IgD-negative memory B cell (primary cell): ENCODE results near the gene BRSK2. TPM values are rescaled to one million over a fixed set of nuclear protein-coding genes. Genes with fewer than 3 reads are reported as not detected.
"Not testable (repeated sequence)": the region's sequence is repeated elsewhere in the genome, so short reads cannot be mapped to it uniquely, and the experiment has no call there.

Source experiments
- H3K27ac Mint-ChIP-seq, 3 donors: one replicate each; pipeline ENCODE4 v1.8.0; 2020 to 2022; ENCODE audit warnings: mild to moderate bottlenecking in 3 of 3, mixed read lengths in 3 of 3, moderate library complexity in 1 of 3
- H3K27me3 Mint-ChIP-seq: one replicate; pipeline ENCODE4 v1.8.0; 2021; ENCODE audit warnings: mixed read lengths
- H3K36me3 Mint-ChIP-seq: one replicate; pipeline ENCODE4 v1.8.0; 2020; ENCODE audit warnings: mild to moderate bottlenecking, mixed read lengths
- H3K4me1 Mint-ChIP-seq, 3 donors: one replicate each; pipeline ENCODE4 v1.8.0; 2020 to 2022; ENCODE audit warnings: mixed read lengths in 3 of 3, mild to moderate bottlenecking in 1 of 3
- H3K4me3 Mint-ChIP-seq, 4 donors: one replicate each; pipeline ENCODE4 v1.8.0; 2020 to 2022; ENCODE audit warnings: mild to moderate bottlenecking in 4 of 4, mixed read lengths in 4 of 4, moderate library complexity in 3 of 4
- H3K9me3 Mint-ChIP-seq, 3 donors: one replicate each; pipeline ENCODE4 v1.8.0; 2020 to 2021; ENCODE audit warnings: mixed read lengths in 3 of 3, mild to moderate bottlenecking in 1 of 3
- polyA plus RNA-seq: library from polyadenylated mRNA; unstranded; fragments of 300-500 nt; fragmentation: Illumina TruSeq; gene quantifications from one replicate; pipeline ENCODE4 v1.2.3, GENCODE V29; 2021

The BRSK2 gene
- polyA plus RNA-seq, 1 donor from 2014 or later, result not detected

GRCh38 chr11:1350086-1350725, 39.5 kb upstream of the BRSK2 start:
- Mint-ChIP-seq H3K4me3 (no peak overlapping the region), H3K27me3 (peaks cover 3% of the 10 kb centered on the region), H3K9me3 (no peaks in the 10 kb centered on the region), H3K4me1 (peaks cover 0 to 3% (median 2%) of the 10 kb centered on the region in 3 donors), H3K36me3 (peaks cover 1% of the 10 kb centered on the region), H3K27ac (no peak overlapping the region)

GRCh38 chr11:1351278-1351937, 38.3 kb upstream of the BRSK2 start:
- H3K27ac Mint-ChIP-seq, result peak overlapping the region in 1 of 3 donors; percentile 32
- peaks cover 1% of the 10 kb centered on the region for H3K36me3 Mint-ChIP-seq
- H3K27me3 Mint-ChIP-seq, result peaks cover 5% of the 10 kb centered on the region
- no peaks in the 10 kb centered on the region for H3K9me3 Mint-ChIP-seq
- peaks cover 0 to 5% (median 2%) of the 10 kb centered on the region in 3 donors for H3K4me1 Mint-ChIP-seq
- H3K4me3 Mint-ChIP-seq, result no peak overlapping the region

- Mint-ChIP-seq H3K4me1 (peaks cover 0 to 5% (median 2%) of the 10 kb centered on the region in 3 donors), H3K27me3 (peaks cover 5% of the 10 kb centered on the region), H3K9me3 (no peaks in the 10 kb centered on the region), H3K27ac (no peak overlapping the region), H3K36me3 (peaks cover 1% of the 10 kb centered on the region), H3K4me3 (no peak overlapping the region)
These were observed 36.9 kb upstream of the BRSK2 start for GRCh38 chr11:1352696-1353382.

GRCh38 chr11:1353383-1354124, 36.2 kb upstream of the BRSK2 start:
- H3K9me3 Mint-ChIP-seq, result no peaks in the 10 kb centered on the region
- H3K27ac Mint-ChIP-seq, result peak overlapping the region in 2 of 3 donors; percentile 64 to 76
- peaks cover 5% of the 10 kb centered on the region for H3K27me3 Mint-ChIP-seq
- no peak overlapping the region for H3K4me3 Mint-ChIP-seq
- peaks cover 0 to 5% (median 2%) of the 10 kb centered on the region in 3 donors for H3K4me1 Mint-ChIP-seq
- H3K36me3 Mint-ChIP-seq, result peaks cover 1% of the 10 kb centered on the region

- Mint-ChIP-seq H3K27me3 (peaks cover 5% of the 10 kb centered on the region), H3K27ac (peak overlapping the region in 1 of 3 donors; percentile 64), H3K4me1 (peaks cover 0 to 5% (median 0%) of the 10 kb centered on the region in 3 donors), H3K9me3 (no peaks in the 10 kb centered on the region), H3K4me3 (no peak overlapping the region), H3K36me3 (peaks cover 1% of the 10 kb centered on the region)
These were observed 35.4 kb upstream of the BRSK2 start for GRCh38 chr11:1354125-1354938.

- Mint-ChIP-seq H3K27me3 (peaks cover 7% of the 10 kb centered on the region), H3K4me3 (no peak overlapping the region), H3K9me3 (no peaks in the 10 kb centered on the region), H3K4me1 (peaks cover 0 to 5% (median 0%) of the 10 kb centered on the region in 3 donors), H3K27ac (no peak overlapping the region), H3K36me3 (peaks cover 1% of the 10 kb centered on the region)
These were observed 33.7 kb upstream of the BRSK2 start for GRCh38 chr11:1356007-1356435.

- Mint-ChIP-seq H3K27me3 (peaks cover 7% of the 10 kb centered on the region), H3K27ac (no peak overlapping the region), H3K9me3 (no peaks in the 10 kb centered on the region), H3K4me3 (no peak overlapping the region), H3K36me3 (peaks cover 1% of the 10 kb centered on the region), H3K4me1 (peaks cover 0 to 5% (median 0%) of the 10 kb centered on the region in 3 donors)
These were observed 33.2 kb upstream of the BRSK2 start for GRCh38 chr11:1356478-1356960.

GRCh38 chr11:1358286-1358685, 31.4 kb upstream of the BRSK2 start:
- no peak overlapping the region for H3K27ac Mint-ChIP-seq
- peaks cover 1% of the 10 kb centered on the region for H3K36me3 Mint-ChIP-seq
- peaks cover 0 to 3% (median 0%) of the 10 kb centered on the region in 3 donors for H3K4me1 Mint-ChIP-seq

GRCh38 chr11:1358931-1359330, 30.8 kb upstream of the BRSK2 start:
- H3K27ac Mint-ChIP-seq, result not testable (repeated sequence)

More at GRCh38 chr11:1358286-1358685, 31.4 kb upstream of the BRSK2 start:
- peaks cover 5% of the 10 kb centered on the region for H3K27me3 Mint-ChIP-seq
- H3K4me3 Mint-ChIP-seq, result no peak overlapping the region
- no peaks in the 10 kb centered on the region for H3K9me3 Mint-ChIP-seq

GRCh38 chr11:1359556-1359955, 30.2 kb upstream of the BRSK2 start:
- H3K9me3 Mint-ChIP-seq, result no peaks in the 10 kb centered on the region

More at GRCh38 chr11:1358931-1359330, 30.8 kb upstream of the BRSK2 start:
- H3K9me3 Mint-ChIP-seq, H3K36me3 Mint-ChIP-seq, H3K4me1 Mint-ChIP-seq, H3K27me3 Mint-ChIP-seq, H3K4me3 Mint-ChIP-seq: not testable (repeated sequence)

GRCh38 chr11:1360181-1360834, 29.4 kb upstream of the BRSK2 start:
- H3K27me3 Mint-ChIP-seq, result peaks cover 7% of the 10 kb centered on the region
- peaks cover 0 to 1% (median 0%) of the 10 kb centered on the region in 3 donors for H3K4me1 Mint-ChIP-seq
- no peak overlapping the region for H3K4me3 Mint-ChIP-seq
- peaks cover 0 to under 1% (median 0%) of the 10 kb centered on the region in 3 donors for H3K9me3 Mint-ChIP-seq
- H3K27ac Mint-ChIP-seq, result no peak overlapping the region
- no peaks in the 10 kb centered on the region for H3K36me3 Mint-ChIP-seq

More at GRCh38 chr11:1359556-1359955, 30.2 kb upstream of the BRSK2 start:
- peaks cover 6% of the 10 kb centered on the region for H3K27me3 Mint-ChIP-seq
- H3K36me3 Mint-ChIP-seq, result no peaks in the 10 kb centered on the region
- no peak overlapping the region for H3K27ac Mint-ChIP-seq
- H3K4me1 Mint-ChIP-seq, result peaks cover 0 to 3% (median 0%) of the 10 kb centered on the region in 3 donors
- no peak overlapping the region for H3K4me3 Mint-ChIP-seq

GRCh38 chr11:1360835-1361357, 28.8 kb upstream of the BRSK2 start:
- Mint-ChIP-seq H3K27ac (no peak overlapping the region), H3K27me3 (peaks cover 7% of the 10 kb centered on the region), H3K36me3 (no peaks in the 10 kb centered on the region), H3K9me3 (peaks cover 0 to 2% (median 0%) of the 10 kb centered on the region in 3 donors), H3K4me1 (peaks cover 0 to 1% (median 0%) of the 10 kb centered on the region in 3 donors), H3K4me3 (no peak overlapping the region)

- peaks cover 0 to 5% (median 2%) of the 10 kb centered on the region in 3 donors for H3K9me3 Mint-ChIP-seq
- no peaks in the 10 kb centered on the region for H3K36me3 Mint-ChIP-seq
- peaks cover 5% of the 10 kb centered on the region for H3K27me3 Mint-ChIP-seq
- H3K4me3 Mint-ChIP-seq, result no peak overlapping the region
- no peaks in the 10 kb centered on the region for H3K4me1 Mint-ChIP-seq
- no peak overlapping the region for H3K27ac Mint-ChIP-seq
These were observed 27.9 kb upstream of the BRSK2 start for GRCh38 chr11:1361882-1362281.
